IMR-90 (cell line): ENCODE measurements around the gene DTNA. TPM values are rescaled to one million over a fixed set of nuclear protein-coding genes. Genes with fewer than 3 reads are reported as not detected.

Experiments used
- ATAC-seq: fragments of 200-7000 bp; cut with Tn5 transposase; 2 replicates; pipeline ENCODE4 v1.9.1; 2020; ENCODE audit warnings: low read depth, mild to moderate bottlenecking, moderate library complexity
- BruUV-seq: library from RNA; stranded (reverse); fragments of 400-500 nt; replicated peaks from 2 replicates; lab custom pipeline; 2021; lab: Mats Ljungman, UMichigan
- CTCF ChIA-PET: fragments of 300-600 bp; formaldehyde crosslinking; extraction: SDS; loops from one replicate; lab custom pipeline; 2021; ENCODE audit warnings: antibody characterized with exemption; lab: Yijun Ruan, JAX
- POLR2A ChIA-PET: fragments of 300-600 bp; sonication (Branson Sonifier 250); formaldehyde crosslinking; loops from one replicate; lab custom pipeline; 2022; ENCODE audit warnings: antibody characterized with exemption; ENCODE audit not compliant: unreplicated experiment; lab: Charles Lee
- DNase-seq: peaks from one replicate; pipeline ENCODE4 v3.0.0; 2013
- H2AFZ ChIP-seq: replicated peaks from 2 replicates; pipeline ENCODE3; 2013; ENCODE audit warnings: low read length, mild to moderate bottlenecking; ENCODE audit not compliant: poor library complexity
- H2AK5ac ChIP-seq: 2 replicates; pipeline ENCODE4 v1.6.1; 2013; ENCODE audit warnings: low read depth, low read length, inconsistent platforms
- H2AK9ac ChIP-seq: replicated peaks from 2 replicates; pipeline ENCODE3; 2013; ENCODE audit warnings: mild to moderate bottlenecking, low read depth, low read length, moderate library complexity; ENCODE audit not compliant: poor library complexity
- H2BK120ac ChIP-seq: 2 replicates; pipeline ENCODE4 v1.6.1; 2013; ENCODE audit warnings: low read depth, low read length, inconsistent platforms
- H2BK15ac ChIP-seq: 3 replicates; pipeline ENCODE4 v1.6.1; 2013; ENCODE audit warnings: low read depth, low read length, inconsistent platforms
- H2BK20ac ChIP-seq: 2 replicates; pipeline ENCODE4 v1.6.1; 2013; ENCODE audit warnings: low read depth, mild to moderate bottlenecking, inconsistent platforms, low read length, moderate library complexity
- H2BK5ac ChIP-seq: 2 replicates; pipeline ENCODE4 v1.6.1; 2013; ENCODE audit warnings: mild to moderate bottlenecking, low read depth, low read length, inconsistent platforms; ENCODE audit not compliant: poor library complexity, severe bottlenecking
- H3K14ac ChIP-seq: replicated peaks from 2 replicates; pipeline ENCODE4 v1.6.1; 2013; ENCODE audit warnings: low read depth, low read length, inconsistent platforms
- H3K18ac ChIP-seq: 2 replicates; pipeline ENCODE4 v1.6.1; 2013; ENCODE audit warnings: low read depth, low read length, control low read depth
- H3K23ac ChIP-seq: 2 replicates; pipeline ENCODE4 v1.6.1; 2013; ENCODE audit warnings: low read depth, low read length, inconsistent platforms
- H3K27ac ChIP-seq: 2 replicates; pipeline ENCODE4 v1.5.1; 2013; ENCODE audit warnings: mild to moderate bottlenecking, control low read depth, low read length; ENCODE audit not compliant: insufficient read depth
- H3K27me3 ChIP-seq: 2 replicates; pipeline ENCODE4 v1.6.1; 2013; ENCODE audit warnings: low read length; ENCODE audit not compliant: control insufficient read depth, insufficient read depth
- H3K36me3 ChIP-seq: 2 replicates; pipeline ENCODE4 v1.6.1; 2013; ENCODE audit warnings: low read length, mixed read lengths; ENCODE audit not compliant: control insufficient read depth, insufficient read depth
- H3K4ac ChIP-seq: 2 replicates; pipeline ENCODE4 v1.6.1; 2013; ENCODE audit warnings: low read depth, low read length, inconsistent platforms
- H3K4me1 ChIP-seq: 2 replicates; pipeline ENCODE4 v1.6.1; 2013; ENCODE audit warnings: low read length, mixed read lengths; ENCODE audit not compliant: control insufficient read depth, insufficient read depth
- H3K4me2 ChIP-seq: 2 replicates; pipeline ENCODE4 v1.6.1; 2013; ENCODE audit warnings: low read depth, mild to moderate bottlenecking, control low read depth, low read length, moderate library complexity
- H3K4me3 ChIP-seq: 2 replicates; pipeline ENCODE4 v1.5.1; 2013; ENCODE audit warnings: low read depth, mild to moderate bottlenecking, control low read depth, low read length, moderate library complexity; ENCODE audit not compliant: insufficient read depth
- H3K56ac ChIP-seq: 2 replicates; pipeline ENCODE4 v1.6.1; 2013; ENCODE audit warnings: low read length, inconsistent platforms; ENCODE audit not compliant: insufficient read depth; ENCODE audit errors: extremely low read depth
- H3K79me1 ChIP-seq, 2 experiments: 2 replicates each; pipeline ENCODE4 v1.6.1; 2013; ENCODE audit warnings: low read length in 2 of 2, inconsistent platforms in 1 of 2, low read depth in 1 of 2
- H3K9ac ChIP-seq: 2 replicates; pipeline ENCODE4 v1.6.1; 2013; ENCODE audit warnings: low read depth, low read length, control low read depth
- H3K9me1 ChIP-seq: 2 replicates; pipeline ENCODE4 v1.6.1; 2013; ENCODE audit warnings: low read length, inconsistent platforms; ENCODE audit not compliant: insufficient read depth
- H3K9me3 ChIP-seq: 2 replicates; pipeline ENCODE4 v1.6.1; 2013; ENCODE audit warnings: low read length; ENCODE audit not compliant: control insufficient read depth, insufficient read depth
- H4K20me1 ChIP-seq: 2 replicates; pipeline ENCODE4 v1.6.1; 2013; ENCODE audit warnings: low read length, inconsistent platforms; ENCODE audit not compliant: insufficient read depth
- H4K5ac ChIP-seq: 2 replicates; pipeline ENCODE4 v1.6.1; 2013; ENCODE audit warnings: mild to moderate bottlenecking, low read depth, low read length, control low read depth
- H4K8ac ChIP-seq, 2 experiments: 2 replicates each; pipeline ENCODE4 v1.6.1; 2013; ENCODE audit warnings: low read depth in 2 of 2, low read length in 2 of 2, control low read depth in 1 of 2, inconsistent platforms in 1 of 2
- H4K91ac ChIP-seq: 2 replicates; pipeline ENCODE4 v1.6.1; 2013; ENCODE audit warnings: low read depth, low read length, inconsistent platforms; ENCODE audit not compliant: insufficient read depth
- MAFK ChIP-seq: IDR thresholded peaks from 2 replicates; pipeline ENCODE4 v1.6.1; 2012; ENCODE audit warnings: low read depth, low read length, improper control_type of control experiment
- NFE2L2 ChIP-seq: fragments of 150-350 bp; IDR thresholded peaks from 2 replicates; pipeline ENCODE4 v1.6.1; 2016; ENCODE audit warnings: low read depth, mild to moderate bottlenecking, low read length
- RAD21 ChIP-seq: IDR thresholded peaks from 2 replicates; pipeline ENCODE4 v1.6.1; 2012; ENCODE audit warnings: low read length, improper control_type of control experiment
- RFX5 ChIP-seq: IDR thresholded peaks from 2 replicates; pipeline ENCODE4 v1.8.0; 2012; ENCODE audit warnings: low read depth, mild to moderate bottlenecking, low read length, moderate library complexity
- dilution Hi-C: fragments of 300-500 bp; cut with HindIII; formaldehyde crosslinking; loops from one replicate; pipeline ENCODE4 v1.14.3; 2018; ENCODE audit warnings: low sequenced_read_pairs; ENCODE audit not compliant: unreplicated experiment
- in situ Hi-C: fragments of 300-500 bp; cut with MboI; formaldehyde crosslinking; loops from 3 replicates; pipeline ENCODE4 v1.14.3; 2019; ENCODE audit warnings: low sequenced_read_pairs, inconsistent platforms, mixed read lengths
- intact Hi-C: fragments of 100-400 bp; cut with micrococcal nuclease; formaldehyde crosslinking; loops from 2 replicates; pipeline ENCODE4 v1.10.0; 2022
- polyA plus RNA-seq, 3 experiments: library from polyadenylated mRNA; depleted of rRNA; stranded (reverse); fragments of >200 nt; gene quantifications; 2 replicates each; pipeline ENCODE4 v1.2.3, GENCODE V29; 2012; ENCODE audit warnings: low replicate concordance in 1 of 3
- total RNA-seq: library from RNA; depleted of rRNA; stranded (reverse); fragments of >200 nt; gene quantifications from 2 replicates; pipeline ENCODE4 v1.2.3, GENCODE V29; 2012

DTNA gene
- total and polyA plus RNA-seq, 2 of the 4 experiments (the other 2 are of a cell fraction) = 9.5 to 10.8 TPM

DNA sequence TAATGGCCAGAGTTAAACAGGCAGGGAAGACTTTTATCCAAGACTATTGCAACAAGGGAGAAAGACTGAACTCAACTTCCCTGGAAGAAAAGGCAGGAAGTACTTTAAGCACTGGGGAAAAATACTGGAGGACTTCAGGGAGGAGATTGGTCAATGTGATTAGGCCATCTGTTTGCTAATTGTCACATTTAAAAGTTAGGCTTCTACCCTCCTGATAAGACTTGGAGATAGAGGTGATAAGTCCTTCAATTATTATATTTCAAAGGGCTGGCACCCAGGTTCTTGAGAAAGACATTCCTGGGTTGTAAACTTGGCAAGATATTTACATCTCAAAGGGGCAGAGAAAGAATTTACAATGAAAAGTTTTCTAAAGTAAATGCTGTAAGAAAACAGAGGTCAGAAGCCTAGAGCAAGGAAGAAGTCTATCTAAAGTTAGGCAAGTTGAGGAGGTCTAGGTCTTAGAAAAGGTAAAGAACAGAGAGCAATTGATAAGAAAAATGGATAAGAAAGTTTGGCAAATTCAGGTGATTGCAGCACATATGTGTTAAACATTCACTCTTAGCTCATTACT is 48.4 kb downstream of the DTNA start:
- Histone ChIP-seq H3K9ac (no peak overlapping the region), H2AK9ac (no peak overlapping the region), H3K27ac (no peak overlapping the region), H4K91ac (no peak overlapping the region), H3K4me3 (no peak overlapping the region), H4K8ac (no peak overlapping the region), H2AK5ac (no peak overlapping the region), H3K14ac (no peak overlapping the region), H3K9me1 (peaks cover 4% of the 10 kb centered on the region; the same call in 1 of the 2 replicates), H3K36me3 (no peaks in the 10 kb centered on the region), H2BK20ac (no peak overlapping the region), H2BK120ac (no peak overlapping the region), H4K20me1 (no peaks in the 10 kb centered on the region), H4K5ac (no peak overlapping the region), H3K23ac (no peak overlapping the region), H3K18ac (peak overlapping the region; percentile 18; the same call in 1 of the 2 replicates), H2BK15ac (no peak overlapping the region), H3K4me2 (no peak overlapping the region), H3K27me3 (no peaks in the 10 kb centered on the region), H3K4me1 (peaks cover 3% of the 10 kb centered on the region), H3K79me1 (no peaks in the 10 kb centered on the region), H2AFZ (no peak overlapping the region), H3K4ac (no peak overlapping the region), H3K56ac (no peak overlapping the region), H2BK5ac (no peak overlapping the region), H3K9me3 (no peaks in the 10 kb centered on the region)
- dilution Hi-C loops (no loop called here), in situ Hi-C loops (no loop called here), intact Hi-C loops (no loop called here)
- TF ChIP-seq RFX5 (no peak), NFE2L2 (no peak), RAD21 (no peak), MAFK (no peak)
- ATAC-seq = no peak
- ChIA-PET CTCF (no interaction called here), POLR2A (no interaction called here)
- DNase-seq = no peak
- BruUV-seq = no TSS peak
